ENCODE data around the gene GCM1. TPM values are rescaled to one million over a fixed set of nuclear protein-coding genes. Genes with fewer than 3 reads are reported as not detected.

The GCM1 gene
- total and polyA plus RNA-seq, 9 of the 15 experiments (the other 6 are each of a cell fraction or from before 2014, with no cell fraction given) = not detected

- CTCF ChIA-PET (ENCODE audit: low intra/inter-chr PET ratio) = no interaction called here
- in situ Hi-C loops (cut with MboI) = no loop called here
- FAIRE-seq (no peak), ATAC-seq (no peak), DNase-seq (ENCODE audit: extremely low read depth in 1 of 4, low spot score in 3 of 4) (no peak)
- no peaks in the 10 kb centered on the region for H4K20me1 ChIP-seq (replicated peaks; ENCODE audit: control insufficient read depth, insufficient read depth, low read length)
- no peak overlapping the region for H3K9ac ChIP-seq (ENCODE audit: insufficient read depth in 1 of 2, low read depth in 2 of 2, low read length in 2 of 2)
- no peaks in the 10 kb centered on the region for H3K9me1 ChIP-seq (ENCODE audit: control insufficient read depth, insufficient read depth, low read length)
- H3K4me1 ChIP-seq (replicated peaks in 1 of 2; ENCODE audit: control insufficient read depth in 2 of 2, insufficient read depth in 2 of 2, low read length in 2 of 2) = no peaks in the 10 kb centered on the region
- intact Hi-C loops (cut with micrococcal nuclease) = no loop called here
- peaks cover 24% of the 10 kb centered on the region; the same call in 1 of the 3 replicates for H3K36me3 ChIP-seq (ENCODE audit: control insufficient read depth, insufficient read depth, low read length)
- no peaks in the 10 kb centered on the region; the same call in 1 of the 2 replicates for H3K9me3 ChIP-seq (replicated peaks; ENCODE audit: control insufficient read depth, insufficient read depth, low read depth, low read length)
- no peaks in the 10 kb centered on the region for H3K79me2 ChIP-seq (ENCODE audit: control insufficient read depth, insufficient read depth, low read length)
- H3K4me3 ChIP-seq = no peak overlapping the region
- H2AFZ ChIP-seq (ENCODE audit: low read depth, low read length) = no peak overlapping the region
- H3K27me3 ChIP-seq (ENCODE audit: control insufficient read depth in 2 of 2, insufficient read depth in 2 of 2, low read length in 2 of 2) = no peaks in the 10 kb centered on the region
- POLR2A ChIA-PET = no interaction called here
- H3K4me2 ChIP-seq (ENCODE audit: insufficient read depth, low read length) = no peak overlapping the region
- BruUV-seq (replicated peaks) = no TSS peak
- no peak overlapping the region for H3K27ac ChIP-seq (ENCODE audit: extremely low read depth, low read depth, low read length)
- TF ChIP-seq, protein P1, sequence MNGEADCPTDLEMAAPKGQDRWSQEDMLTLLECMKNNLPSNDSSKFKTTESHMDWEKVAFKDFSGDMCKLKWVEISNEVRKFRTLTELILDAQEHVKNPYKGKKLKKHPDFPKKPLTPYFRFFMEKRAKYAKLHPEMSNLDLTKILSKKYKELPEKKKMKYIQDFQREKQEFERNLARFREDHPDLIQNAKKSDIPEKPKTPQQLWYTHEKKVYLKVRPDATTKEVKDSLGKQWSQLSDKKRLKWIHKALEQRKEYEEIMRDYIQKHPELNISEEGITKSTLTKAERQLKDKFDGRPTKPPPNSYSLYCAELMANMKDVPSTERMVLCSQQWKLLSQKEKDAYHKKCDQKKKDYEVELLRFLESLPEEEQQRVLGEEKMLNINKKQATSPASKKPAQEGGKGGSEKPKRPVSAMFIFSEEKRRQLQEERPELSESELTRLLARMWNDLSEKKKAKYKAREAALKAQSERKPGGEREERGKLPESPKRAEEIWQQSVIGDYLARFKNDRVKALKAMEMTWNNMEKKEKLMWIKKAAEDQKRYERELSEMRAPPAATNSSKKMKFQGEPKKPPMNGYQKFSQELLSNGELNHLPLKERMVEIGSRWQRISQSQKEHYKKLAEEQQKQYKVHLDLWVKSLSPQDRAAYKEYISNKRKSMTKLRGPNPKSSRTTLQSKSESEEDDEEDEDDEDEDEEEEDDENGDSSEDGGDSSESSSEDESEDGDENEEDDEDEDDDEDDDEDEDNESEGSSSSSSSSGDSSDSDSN (IDR thresholded peaks at IDR 0.05; ENCODE audit: borderline replicate concordance in 1 of 2, low read depth in 2 of 2, low read length in 2 of 2) = no peak
- no peak for TF ChIP-seq ASH1L (IDR thresholded peaks at IDR 0.05; ENCODE audit: borderline replicate concordance, low read depth, partially characterized antibody)
- TF ChIP-seq ZBTB49 (CRISPR knock-in tag; IDR thresholded peaks at IDR 0.05; ENCODE audit: borderline replicate concordance) = no peak
- TF ChIP-seq ERF (CRISPR knock-in tag; IDR thresholded peaks at IDR 0.05) = no peak
- no peak for TF ChIP-seq MTA3 (IDR thresholded peaks at IDR 0.05; ENCODE audit: borderline replicate concordance)
- TF ChIP-seq, protein P2, sequence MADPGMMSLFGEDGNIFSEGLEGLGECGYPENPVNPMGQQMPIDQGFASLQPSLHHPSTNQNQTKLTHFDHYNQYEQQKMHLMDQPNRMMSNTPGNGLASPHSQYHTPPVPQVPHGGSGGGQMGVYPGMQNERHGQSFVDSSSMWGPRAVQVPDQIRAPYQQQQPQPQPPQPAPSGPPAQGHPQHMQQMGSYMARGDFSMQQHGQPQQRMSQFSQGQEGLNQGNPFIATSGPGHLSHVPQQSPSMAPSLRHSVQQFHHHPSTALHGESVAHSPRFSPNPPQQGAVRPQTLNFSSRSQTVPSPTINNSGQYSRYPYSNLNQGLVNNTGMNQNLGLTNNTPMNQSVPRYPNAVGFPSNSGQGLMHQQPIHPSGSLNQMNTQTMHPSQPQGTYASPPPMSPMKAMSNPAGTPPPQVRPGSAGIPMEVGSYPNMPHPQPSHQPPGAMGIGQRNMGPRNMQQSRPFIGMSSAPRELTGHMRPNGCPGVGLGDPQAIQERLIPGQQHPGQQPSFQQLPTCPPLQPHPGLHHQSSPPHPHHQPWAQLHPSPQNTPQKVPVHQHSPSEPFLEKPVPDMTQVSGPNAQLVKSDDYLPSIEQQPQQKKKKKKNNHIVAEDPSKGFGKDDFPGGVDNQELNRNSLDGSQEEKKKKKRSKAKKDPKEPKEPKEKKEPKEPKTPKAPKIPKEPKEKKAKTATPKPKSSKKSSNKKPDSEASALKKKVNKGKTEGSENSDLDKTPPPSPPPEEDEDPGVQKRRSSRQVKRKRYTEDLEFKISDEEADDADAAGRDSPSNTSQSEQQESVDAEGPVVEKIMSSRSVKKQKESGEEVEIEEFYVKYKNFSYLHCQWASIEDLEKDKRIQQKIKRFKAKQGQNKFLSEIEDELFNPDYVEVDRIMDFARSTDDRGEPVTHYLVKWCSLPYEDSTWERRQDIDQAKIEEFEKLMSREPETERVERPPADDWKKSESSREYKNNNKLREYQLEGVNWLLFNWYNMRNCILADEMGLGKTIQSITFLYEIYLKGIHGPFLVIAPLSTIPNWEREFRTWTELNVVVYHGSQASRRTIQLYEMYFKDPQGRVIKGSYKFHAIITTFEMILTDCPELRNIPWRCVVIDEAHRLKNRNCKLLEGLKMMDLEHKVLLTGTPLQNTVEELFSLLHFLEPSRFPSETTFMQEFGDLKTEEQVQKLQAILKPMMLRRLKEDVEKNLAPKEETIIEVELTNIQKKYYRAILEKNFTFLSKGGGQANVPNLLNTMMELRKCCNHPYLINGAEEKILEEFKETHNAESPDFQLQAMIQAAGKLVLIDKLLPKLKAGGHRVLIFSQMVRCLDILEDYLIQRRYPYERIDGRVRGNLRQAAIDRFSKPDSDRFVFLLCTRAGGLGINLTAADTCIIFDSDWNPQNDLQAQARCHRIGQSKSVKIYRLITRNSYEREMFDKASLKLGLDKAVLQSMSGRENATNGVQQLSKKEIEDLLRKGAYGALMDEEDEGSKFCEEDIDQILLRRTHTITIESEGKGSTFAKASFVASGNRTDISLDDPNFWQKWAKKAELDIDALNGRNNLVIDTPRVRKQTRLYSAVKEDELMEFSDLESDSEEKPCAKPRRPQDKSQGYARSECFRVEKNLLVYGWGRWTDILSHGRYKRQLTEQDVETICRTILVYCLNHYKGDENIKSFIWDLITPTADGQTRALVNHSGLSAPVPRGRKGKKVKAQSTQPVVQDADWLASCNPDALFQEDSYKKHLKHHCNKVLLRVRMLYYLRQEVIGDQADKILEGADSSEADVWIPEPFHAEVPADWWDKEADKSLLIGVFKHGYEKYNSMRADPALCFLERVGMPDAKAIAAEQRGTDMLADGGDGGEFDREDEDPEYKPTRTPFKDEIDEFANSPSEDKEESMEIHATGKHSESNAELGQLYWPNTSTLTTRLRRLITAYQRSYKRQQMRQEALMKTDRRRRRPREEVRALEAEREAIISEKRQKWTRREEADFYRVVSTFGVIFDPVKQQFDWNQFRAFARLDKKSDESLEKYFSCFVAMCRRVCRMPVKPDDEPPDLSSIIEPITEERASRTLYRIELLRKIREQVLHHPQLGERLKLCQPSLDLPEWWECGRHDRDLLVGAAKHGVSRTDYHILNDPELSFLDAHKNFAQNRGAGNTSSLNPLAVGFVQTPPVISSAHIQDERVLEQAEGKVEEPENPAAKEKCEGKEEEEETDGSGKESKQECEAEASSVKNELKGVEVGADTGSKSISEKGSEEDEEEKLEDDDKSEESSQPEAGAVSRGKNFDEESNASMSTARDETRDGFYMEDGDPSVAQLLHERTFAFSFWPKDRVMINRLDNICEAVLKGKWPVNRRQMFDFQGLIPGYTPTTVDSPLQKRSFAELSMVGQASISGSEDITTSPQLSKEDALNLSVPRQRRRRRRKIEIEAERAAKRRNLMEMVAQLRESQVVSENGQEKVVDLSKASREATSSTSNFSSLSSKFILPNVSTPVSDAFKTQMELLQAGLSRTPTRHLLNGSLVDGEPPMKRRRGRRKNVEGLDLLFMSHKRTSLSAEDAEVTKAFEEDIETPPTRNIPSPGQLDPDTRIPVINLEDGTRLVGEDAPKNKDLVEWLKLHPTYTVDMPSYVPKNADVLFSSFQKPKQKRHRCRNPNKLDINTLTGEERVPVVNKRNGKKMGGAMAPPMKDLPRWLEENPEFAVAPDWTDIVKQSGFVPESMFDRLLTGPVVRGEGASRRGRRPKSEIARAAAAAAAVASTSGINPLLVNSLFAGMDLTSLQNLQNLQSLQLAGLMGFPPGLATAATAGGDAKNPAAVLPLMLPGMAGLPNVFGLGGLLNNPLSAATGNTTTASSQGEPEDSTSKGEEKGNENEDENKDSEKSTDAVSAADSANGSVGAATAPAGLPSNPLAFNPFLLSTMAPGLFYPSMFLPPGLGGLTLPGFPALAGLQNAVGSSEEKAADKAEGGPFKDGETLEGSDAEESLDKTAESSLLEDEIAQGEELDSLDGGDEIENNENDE (IDR thresholded peaks at IDR 0.05; ENCODE audit: low read depth, low read length) = no peak
These were observed 43.7 kb downstream of the GCM1 start for GRCh38 chr6:53104916-53105315.
